Epithelial cell of prostate (primary cell): ENCODE results near the gene ST8SIA4.
"Not testable (repeated sequence)": the region's sequence is repeated elsewhere in the genome, so short reads cannot be mapped to it uniquely, and the experiment has no call there.

Experiments used
- DNase-seq: peaks from one replicate; pipeline ENCODE4 v3.0.0-alpha.2; 2011; ENCODE audit warnings: low read depth, low spot score
- H3K27ac ChIP-seq: fragments of 450-650 bp; 2 replicates; pipeline ENCODE4 v1.5.1; 2017; ENCODE audit warnings: mild to moderate bottlenecking

ST8SIA4 gene

DNA sequence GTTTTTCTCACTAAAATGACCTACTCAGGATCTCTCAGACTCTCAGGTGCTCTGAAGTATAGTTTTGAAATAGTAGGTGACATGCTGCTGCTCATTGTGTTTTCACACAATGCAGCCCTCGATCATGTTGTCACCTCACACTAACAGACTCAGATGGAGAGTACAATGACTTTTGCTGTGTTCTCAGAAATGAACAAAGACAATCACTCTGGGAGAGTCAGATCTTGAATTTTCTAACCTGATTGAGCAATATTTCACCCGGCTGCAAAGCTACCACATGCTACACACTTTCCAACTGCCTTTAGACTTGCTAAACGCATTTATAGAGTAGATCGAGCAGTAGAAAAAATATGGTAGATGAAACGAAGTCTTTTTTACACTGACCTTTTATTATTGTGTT lies 113.4 kb downstream of the ST8SIA4 start:
- H3K27ac ChIP-seq = no peak overlapping the region
- DNase-seq = no peak

DNA sequence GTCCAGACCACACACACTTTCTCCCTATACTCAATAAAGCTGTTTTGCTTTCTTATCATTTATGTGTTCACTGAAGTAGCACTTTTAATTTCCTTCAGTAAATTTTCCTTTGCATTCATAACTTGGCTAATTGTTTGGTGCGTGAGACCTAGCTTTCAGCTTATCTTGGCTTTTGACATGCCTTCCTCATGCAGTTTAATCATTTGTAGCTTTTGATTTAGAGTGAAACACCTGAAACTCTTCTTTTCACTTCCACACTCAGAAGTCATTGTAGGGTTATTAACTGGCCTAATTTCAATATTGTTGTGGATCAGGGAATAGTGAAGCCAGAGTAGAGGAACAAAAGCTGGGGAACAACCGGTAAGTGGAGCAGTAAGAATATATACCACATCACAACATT lies 114.7 kb downstream of the ST8SIA4 start:
- no peak overlapping the region for H3K27ac ChIP-seq
- DNase-seq = no peak

DNA sequence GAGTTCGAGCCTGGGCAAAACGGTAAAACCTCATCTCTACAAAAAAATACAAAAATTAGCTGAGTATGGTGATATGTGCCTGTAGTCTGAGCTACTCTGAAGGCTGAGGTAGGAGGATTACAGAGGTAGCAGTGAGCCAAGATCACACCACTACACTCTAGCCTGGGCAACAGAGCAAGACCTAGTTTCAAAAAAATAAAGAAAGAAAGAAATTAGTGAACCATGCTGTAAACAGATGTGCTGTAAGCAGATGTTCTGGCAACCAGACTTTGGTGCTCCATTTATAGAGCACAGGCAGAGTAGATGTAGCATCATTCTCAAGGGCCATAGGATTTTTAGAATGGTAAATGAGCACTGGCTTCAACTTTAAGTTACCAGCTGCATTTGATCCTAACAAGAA lies 115.4 kb downstream of the ST8SIA4 start:
- H3K27ac ChIP-seq = no peak overlapping the region
- DNase-seq = no peak

DNA sequence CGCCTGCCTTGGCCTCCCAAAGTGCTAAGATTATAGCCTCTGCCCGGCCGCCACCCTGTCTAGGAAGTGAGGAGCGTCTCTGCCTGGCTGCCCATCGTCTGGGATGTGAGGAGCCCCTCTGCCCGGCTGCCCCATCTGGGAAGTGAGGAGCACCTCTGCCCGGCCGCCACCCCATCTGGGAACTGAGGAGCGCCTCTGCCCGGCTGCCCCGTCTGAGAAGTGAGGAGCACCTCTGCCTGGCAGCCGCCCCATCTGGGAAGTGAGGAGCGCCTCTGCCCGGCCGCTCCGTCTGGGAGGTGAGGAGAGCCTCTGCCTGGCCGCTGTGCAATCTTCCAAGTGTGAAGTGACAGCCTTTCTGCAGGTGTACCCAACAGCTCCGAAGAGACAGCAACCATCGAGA lies 117.5 kb downstream of the ST8SIA4 start:
- H3K27ac ChIP-seq, DNase-seq: not testable (repeated sequence)

DNA sequence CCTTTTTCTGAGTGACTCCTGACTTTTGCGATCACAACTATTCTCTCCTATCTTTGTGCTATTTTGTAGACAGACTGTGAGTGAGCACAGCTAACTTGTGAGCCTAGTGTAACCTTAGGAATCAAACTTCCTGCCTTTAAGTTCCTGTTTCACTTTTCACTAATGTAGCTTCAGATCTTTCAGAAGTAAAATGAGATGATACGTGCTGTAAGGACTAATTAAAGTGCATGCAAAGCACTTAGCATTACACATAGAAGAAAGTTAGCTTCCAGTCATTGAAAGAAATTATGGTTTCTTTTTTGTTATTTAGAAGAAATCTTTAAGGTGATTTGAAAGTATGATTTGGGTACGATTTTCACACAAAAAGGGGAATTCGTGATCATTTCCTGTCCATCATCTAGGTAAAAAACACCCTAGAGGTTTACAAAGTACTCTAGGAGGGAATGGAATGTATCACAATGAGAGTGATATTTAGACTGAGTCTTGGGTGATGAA lies 122.7 kb downstream of the ST8SIA4 start:
- no peak for DNase-seq
- H3K27ac ChIP-seq = no peak overlapping the region

DNA sequence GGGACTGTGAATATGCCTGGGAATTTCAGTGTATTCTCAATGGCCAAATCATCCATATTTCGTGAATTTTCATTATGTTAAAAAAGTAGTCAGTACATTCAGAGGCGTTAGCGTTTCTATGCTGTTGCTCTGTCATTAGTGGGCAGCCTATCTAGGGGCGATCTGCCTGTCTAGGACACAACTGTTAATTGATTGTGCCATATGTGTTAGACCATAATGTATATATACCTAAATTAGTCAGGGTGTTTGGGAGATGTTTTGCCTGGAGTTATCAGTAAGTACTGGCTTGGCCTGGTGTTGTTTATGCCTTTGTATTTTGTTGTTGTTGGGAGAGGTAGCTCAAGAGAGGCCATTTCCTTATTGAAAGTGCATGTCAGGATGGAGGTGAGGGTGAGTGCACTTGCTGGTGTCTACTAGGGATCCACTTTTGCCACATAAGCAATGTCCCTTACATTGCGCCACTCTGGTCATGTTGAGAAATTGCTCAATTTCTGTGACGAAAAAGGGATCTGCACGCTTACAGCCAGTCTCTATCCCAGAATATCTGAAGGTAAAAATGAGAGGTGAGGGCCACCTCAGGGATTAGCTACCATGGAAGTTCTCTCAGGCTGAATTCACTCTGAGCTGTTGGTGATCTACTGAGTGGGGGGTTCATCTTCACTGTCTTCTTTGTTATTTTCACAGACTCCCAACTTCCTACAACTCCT lies 123.3 kb downstream of the ST8SIA4 start:
- no peak for DNase-seq
- no peak overlapping the region for H3K27ac ChIP-seq

DNA sequence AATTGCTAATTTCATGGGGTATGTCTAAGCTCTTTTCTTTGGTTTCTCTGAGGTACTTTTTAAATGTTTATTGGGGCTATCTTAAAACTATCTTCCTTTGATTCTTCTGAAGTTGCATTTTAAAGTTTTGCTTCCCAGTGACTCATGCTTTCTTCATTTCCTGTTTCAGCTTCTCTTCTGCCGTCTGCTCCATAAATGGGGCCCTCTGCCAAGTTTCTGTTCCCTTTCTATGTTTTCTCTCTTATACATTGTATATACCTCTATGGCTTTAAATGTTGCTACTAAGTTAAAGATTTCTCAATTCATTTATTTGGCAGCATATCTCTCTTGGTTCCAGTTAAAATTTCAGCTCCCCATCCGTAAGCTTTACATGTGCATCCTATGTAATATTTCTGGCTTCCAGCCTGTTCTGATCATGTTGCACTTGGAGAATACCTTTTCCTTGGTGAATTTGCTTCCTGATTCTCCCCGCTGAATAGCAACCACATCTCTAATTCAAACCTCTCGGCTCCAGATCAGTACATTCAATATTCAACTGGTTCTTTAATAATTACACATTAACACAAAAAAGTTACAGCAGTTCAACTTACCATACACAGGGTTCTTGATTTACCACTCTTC lies 125.3 kb downstream of the ST8SIA4 start:
- peak overlapping the region; percentile 88 for H3K27ac ChIP-seq

DNA sequence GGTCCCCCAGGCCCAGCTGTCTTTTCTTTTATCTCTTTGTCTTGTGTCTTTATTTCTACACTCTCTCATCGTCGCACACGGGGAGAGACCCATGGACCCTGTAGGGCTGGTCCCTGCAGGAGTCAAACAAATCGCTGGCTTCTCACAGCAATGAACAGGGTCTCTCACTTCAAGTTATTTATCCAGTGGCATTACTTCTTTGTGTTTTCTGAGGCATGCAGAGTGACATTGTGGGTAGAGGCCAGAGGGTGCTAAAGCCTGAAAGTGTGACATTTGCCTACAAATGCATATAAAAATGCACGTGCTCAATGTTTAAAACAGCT lies 127.6 kb downstream of the ST8SIA4 start:
- no peak for DNase-seq
- H3K27ac ChIP-seq = no peak overlapping the region

More for the DNA sequence above, 125.3 kb downstream of the ST8SIA4 start:
- DNase-seq = peak; percentile 31

DNA sequence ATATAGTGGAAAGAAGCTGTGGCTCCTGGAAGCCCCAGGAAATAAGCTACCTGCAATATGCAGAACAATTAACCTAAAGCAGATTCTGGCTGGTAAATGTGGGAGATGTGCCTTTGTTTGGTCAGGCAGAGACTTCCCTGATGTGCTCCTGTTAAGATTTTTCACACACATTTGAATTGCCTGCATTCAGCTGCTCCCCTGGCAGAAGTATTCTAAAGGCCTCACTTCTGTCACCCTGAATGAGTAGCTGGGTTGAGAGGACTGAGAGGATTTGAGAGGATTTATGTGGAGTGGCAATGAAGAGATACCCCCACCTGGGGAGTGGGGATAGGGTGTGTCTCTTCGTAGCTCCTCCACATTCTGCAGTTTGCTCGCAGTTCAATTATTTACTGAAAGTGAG lies 130.5 kb downstream of the ST8SIA4 start:
- DNase-seq = no peak
- no peak overlapping the region for H3K27ac ChIP-seq

DNA sequence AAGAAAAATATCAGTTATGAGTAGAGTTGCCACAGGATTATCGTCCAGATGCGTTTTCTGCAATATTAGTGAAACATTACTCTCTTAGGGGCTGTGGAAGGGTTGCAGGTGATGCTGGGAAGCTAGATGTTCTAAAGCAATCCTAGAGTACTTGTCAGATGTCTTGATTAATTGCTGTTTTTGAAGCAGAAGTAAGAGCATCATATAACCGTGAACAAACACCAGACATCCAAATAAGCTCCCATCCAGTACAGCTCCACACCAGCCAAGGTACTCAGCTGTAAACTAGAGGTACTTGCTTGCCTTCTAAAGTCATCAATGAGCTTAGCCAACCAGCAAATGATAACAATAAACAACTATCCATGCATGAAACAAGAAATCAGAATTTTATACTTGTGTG lies 131.1 kb downstream of the ST8SIA4 start:
- H3K27ac ChIP-seq = no peak overlapping the region
- DNase-seq = no peak

DNA sequence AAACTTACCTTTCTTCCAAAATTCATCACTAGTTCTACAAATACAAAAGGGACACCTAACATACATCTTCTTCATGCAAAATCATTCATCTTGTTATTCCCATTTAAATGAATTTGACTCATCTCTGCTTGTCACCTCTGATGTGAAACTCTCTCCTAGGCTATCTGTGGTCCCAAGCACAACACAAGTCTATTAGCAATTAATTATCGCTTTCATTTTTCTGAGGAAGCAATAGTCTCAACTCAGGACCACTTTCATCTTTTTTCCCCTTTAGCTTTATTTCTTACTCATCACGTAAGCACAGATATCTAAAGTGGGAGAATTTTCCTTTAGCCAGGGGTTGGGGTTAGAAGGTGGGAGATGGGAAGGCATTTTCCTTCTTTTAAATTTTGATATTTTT lies 131.9 kb downstream of the ST8SIA4 start:
- DNase-seq = no peak
- no peak overlapping the region for H3K27ac ChIP-seq

DNA sequence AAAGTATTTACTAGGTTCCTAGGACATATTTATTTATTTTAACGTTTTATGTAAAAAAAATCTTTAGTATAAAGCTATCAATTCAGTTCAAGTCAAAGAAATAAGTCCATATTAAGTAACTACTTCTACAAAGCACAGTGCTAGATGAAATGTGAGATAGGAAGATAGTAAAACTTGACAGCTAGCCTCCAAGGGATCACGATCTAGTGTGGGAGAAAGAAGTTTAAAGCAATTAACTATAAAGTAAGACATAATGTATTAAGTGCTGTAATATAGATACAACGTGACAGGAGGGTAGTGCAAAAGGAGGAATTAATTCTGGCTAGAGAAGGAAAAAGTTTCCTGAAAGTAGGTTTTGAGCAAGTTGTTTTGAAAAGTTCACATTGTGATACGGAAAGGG lies 134.9 kb downstream of the ST8SIA4 start:
- H3K27ac ChIP-seq = no peak overlapping the region
- no peak for DNase-seq

DNA sequence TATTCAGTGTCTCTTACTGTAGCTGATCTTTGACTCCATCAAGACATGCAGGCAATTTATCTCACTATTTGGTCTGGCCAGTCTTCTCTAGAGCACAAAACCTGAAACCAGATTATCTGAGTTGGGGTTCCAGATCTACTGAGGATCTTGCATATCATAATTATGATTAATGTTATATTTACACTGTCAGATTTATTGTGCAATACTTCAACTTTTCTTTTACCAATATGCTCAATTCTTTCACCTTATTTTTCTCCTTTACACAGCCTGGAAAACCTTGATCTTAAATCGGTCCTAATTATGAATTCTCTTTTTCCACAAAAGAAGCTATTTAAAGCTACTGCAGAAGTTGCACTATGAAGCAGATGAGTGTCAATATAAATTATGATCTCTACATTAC lies 140.1 kb downstream of the ST8SIA4 start:
- no peak for DNase-seq
- no peak overlapping the region for H3K27ac ChIP-seq

DNA sequence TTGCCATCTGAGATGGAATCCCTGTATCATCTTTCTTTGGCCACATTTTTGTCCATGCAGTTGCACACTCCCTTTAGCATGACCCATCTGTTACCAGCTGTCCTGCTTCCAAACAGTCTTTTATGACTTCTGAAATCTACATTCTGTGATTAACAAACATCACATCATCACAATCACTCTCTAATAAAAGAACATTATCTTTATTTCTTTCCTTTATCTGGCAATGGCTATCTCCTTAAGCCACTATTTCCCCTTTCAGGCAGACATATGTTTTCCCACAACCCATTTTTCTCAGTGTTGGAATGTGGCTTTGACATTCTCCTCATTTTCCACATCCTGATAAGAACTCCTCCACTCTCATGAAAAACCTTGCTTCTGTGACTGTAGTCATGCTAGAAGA lies 141.0 kb downstream of the ST8SIA4 start:
- H3K27ac ChIP-seq = no peak overlapping the region
- no peak for DNase-seq

DNA sequence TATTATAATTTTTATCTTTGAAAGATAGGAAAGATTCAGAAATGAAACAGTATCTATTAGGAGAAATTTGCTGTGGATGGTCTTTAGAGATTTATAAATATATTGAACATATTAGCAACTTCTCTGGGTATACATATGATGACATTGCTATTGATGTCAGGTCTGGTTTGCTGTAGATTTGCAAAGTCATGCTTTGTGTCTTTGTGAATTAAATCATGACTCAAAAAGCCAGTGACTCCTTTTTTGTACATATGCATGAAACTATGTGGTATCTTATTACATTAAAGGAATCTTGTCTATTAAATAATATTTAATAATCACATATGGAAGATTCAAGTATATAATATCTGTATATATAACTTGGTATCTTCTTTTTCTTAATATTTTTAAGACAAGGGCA lies 141.9 kb downstream of the ST8SIA4 start:
- DNase-seq = no peak
- no peak overlapping the region for H3K27ac ChIP-seq

DNA sequence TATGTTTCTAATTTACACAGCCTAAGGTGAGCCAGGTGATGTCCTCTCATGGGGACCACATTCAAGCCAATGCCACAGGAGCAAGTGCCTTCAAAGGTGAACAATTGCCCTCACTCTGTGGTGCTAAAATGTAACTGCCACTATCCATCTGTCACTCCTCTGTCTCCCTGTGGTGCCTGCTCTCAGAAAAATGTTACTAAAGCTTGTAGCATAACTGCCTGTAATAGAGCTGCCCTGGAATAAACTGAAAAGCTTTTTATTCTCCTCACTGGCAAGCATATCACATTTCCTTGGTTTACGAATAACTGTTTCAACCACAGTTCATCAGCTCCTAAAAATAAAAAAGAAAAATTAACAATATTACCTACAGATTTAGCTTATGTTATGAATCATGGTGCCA lies 142.4 kb downstream of the ST8SIA4 start:
- DNase-seq = no peak
- H3K27ac ChIP-seq = no peak overlapping the region

DNA sequence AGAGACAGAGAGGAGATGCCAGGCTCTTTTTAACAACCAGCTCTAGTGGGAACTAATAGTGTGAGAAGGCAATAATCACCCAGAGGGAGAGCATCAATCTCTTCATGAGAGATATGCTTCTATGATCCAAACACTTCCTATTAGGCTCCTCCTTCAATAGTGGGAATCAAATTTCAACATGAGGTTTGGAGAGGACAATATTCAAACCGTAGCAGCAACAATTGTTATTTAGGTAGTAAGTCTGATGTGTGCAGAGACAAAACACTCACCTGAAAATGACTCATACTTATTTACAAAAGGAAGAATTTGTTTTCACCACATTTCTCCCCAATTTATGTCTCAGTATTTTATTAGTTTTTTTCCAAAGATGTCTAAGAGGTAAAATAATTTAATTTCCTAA lies 144.3 kb downstream of the ST8SIA4 start:
- no peak overlapping the region for H3K27ac ChIP-seq
- DNase-seq = no peak

DNA sequence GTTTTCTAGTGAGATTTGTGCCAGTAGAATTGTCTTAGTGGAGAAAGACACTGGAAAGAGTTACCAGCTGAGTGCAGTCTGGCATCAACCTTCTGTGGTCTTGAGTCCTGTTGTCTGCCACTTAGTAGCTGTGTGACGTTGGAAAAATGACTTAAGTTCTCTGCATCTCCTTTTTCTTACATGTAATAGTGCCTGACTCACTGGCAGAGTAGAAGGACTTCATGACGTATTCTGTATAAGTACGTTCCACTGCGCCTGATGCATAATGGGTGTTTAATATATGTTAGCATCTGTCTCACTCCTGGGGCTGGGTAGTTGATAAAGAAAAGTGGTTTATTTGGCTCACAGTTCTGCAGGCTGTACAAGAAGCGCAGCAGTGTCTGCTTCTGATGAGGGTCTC lies 144.8 kb downstream of the ST8SIA4 start:
- H3K27ac ChIP-seq = no peak overlapping the region
- no peak for DNase-seq

DNA sequence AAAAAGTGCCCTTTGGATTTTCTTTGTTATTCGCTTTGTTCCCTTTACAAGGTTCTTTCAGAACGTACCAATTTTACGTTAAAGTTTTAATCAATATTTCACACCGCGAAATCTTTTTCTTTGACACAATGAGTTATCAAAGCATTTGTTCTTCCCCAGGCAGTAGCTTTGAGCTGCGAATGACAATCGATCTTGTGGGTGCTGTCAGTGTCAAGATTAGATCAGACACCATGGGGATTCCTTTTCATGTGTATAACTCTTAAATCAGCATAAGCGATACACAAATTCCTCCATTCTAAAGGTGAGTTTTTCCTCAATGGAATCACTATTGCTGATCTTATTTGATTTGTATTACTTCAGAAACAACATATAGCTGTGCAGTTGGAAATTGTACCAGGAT lies 145.5 kb downstream of the ST8SIA4 start:
- DNase-seq = no peak

More for the DNA sequence above, 145.5 kb downstream of the ST8SIA4 start:
- no peak overlapping the region for H3K27ac ChIP-seq
